Right cardiac atrium (tissue), 5 donors: ENCODE measurements around the gene MGMT. TPM values are rescaled to one million over a fixed set of nuclear protein-coding genes. Genes with fewer than 3 reads are reported as not detected.

Experiments used
- ATAC-seq, 2 donors: fragments of 200-7000 bp; cut with Tn5 transposase; one replicate each; pipeline versions ENCODE4 v1.8.0 to v1.9.1; 2020; ENCODE audit warnings: moderate library complexity in 2 of 2, mild to moderate bottlenecking in 1 of 2
- DNase-seq, 3 donors: peaks; one replicate each; pipeline ENCODE4 v3.0.0-alpha.2; 2020
- H3K27ac ChIP-seq: one replicate; pipeline ENCODE4 v1.5.1; 2013; ENCODE audit warnings: mild to moderate bottlenecking, low read length, control low read depth, moderate library complexity
- H3K27me3 ChIP-seq: one replicate; pipeline ENCODE4 v1.6.1; 2013; ENCODE audit not compliant: control insufficient read depth, insufficient read depth
- H3K4me1 ChIP-seq: one replicate; pipeline ENCODE4 v1.6.1; 2013; ENCODE audit warnings: low read length; ENCODE audit not compliant: control insufficient read depth, insufficient read depth
- H3K4me3 ChIP-seq: one replicate; pipeline ENCODE4 v1.5.1; 2013; ENCODE audit warnings: low read length, control low read depth
- H3K9me3 ChIP-seq: one replicate; pipeline ENCODE4 v1.6.1; 2013; ENCODE audit warnings: low read length; ENCODE audit not compliant: control insufficient read depth
- WGBS: extraction: QIAGEN DNeasy Blood & Tissue Kit; methylation state at CpG from one replicate; pipeline ENCODE4 v1.1.7; 2013; 5-methylcytosine and 5-hydroxymethylcytosine counted together
- intact Hi-C, 4 donors: fragments of 100-400 bp; cut with DNase I; formaldehyde crosslinking; loops; one replicate each; pipeline versions ENCODE4 v1.11.0 to v1.14.0; 2022 to 2023
- polyA plus RNA-seq: library from polyadenylated mRNA; stranded (reverse); fragments of 200-250 nt; gene quantifications from one replicate; pipeline ENCODE4 v1.2.3, GENCODE V29; 2013
- total RNA-seq, 4 donors: library from RNA; stranded (reverse); fragmentation: NEBNext Ultra II Directional; extraction: Animal tissue kit (Norgen Biotek cat#: 25700); gene quantifications; one replicate each; pipeline ENCODE4 v1.2.1, GENCODE V29; 2021
- donor health status: healthy with polysubstance abuse.
- donor health status: DM: no; HTN: yes; CAD: no.
- donor health status: DM: no; HTN: no; CAD: no.
- donor health status: DM: no; HTN: yes; CAD: no; lungs with severe emphysema.
- donor health status: DM: yes; HTN: yes; CAD: no.

Gene MGMT
- total and polyA plus RNA-seq, 5 donors: 11.3 to 18.2 (median 13.6) TPM

DNA sequence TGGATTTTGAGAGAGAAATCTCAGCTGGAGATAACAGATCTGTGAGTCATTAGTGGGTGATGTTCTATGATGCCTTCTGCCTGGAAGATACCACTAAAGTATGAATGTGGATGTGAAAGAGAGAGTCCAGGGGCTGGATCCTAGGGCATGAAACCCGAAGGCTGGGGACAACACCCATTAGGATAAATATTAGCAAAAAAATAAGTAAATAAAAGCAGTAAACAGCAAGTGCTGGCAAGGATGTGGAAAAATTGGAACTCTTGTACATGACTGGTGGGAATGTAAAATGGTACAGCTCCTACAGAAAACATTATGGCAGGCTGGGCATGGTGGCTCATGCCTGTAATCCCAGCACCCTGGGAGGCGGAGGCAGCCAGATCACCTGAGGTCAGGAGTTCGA, 16.6 kb upstream of the MGMT start:
- Histone ChIP-seq H3K27me3 (no peaks in the 10 kb centered on the region), H3K9me3 (no peaks in the 10 kb centered on the region), H3K4me3 (no peak overlapping the region), H3K4me1 (no peaks in the 10 kb centered on the region), H3K27ac (no peak overlapping the region)
- intact Hi-C loops: no loop called here
- 90% methylated on average over 3 of the region's 3 CpGs for WGBS
- DNase-seq: no peak
- ATAC-seq: no peak

GRCh38 chr10:129455625-129456024, 11.4 kb upstream of the MGMT start:
- no peaks in the 10 kb centered on the region for H3K9me3 ChIP-seq
- intact Hi-C loops: no loop called here
- no peaks in the 10 kb centered on the region for H3K4me1 ChIP-seq
- no peak overlapping the region for H3K4me3 ChIP-seq
- ATAC-seq (peak; percentile 68), DNase-seq (no peak)
- no peaks in the 10 kb centered on the region for H3K27me3 ChIP-seq
- H3K27ac ChIP-seq: no peak overlapping the region
- 51% methylated on average over 6 of the region's 6 CpGs for WGBS

GRCh38 chr10:129459762-129460539, 7.1 kb upstream of the MGMT start:
- H3K4me1 ChIP-seq: no peaks in the 10 kb centered on the region
- no peak for ATAC-seq
- DNase-seq: no peak
- H3K27ac ChIP-seq: no peak overlapping the region
- no peaks in the 10 kb centered on the region for H3K27me3 ChIP-seq
- no peak overlapping the region for H3K4me3 ChIP-seq
- no peaks in the 10 kb centered on the region for H3K9me3 ChIP-seq
- intact Hi-C loops: no loop called here
- 94% methylated on average over 10 of the region's 10 CpGs for WGBS

- Histone ChIP-seq H3K4me1 (peaks cover 3% of the 10 kb centered on the region), H3K9me3 (no peaks in the 10 kb centered on the region), H3K27me3 (no peaks in the 10 kb centered on the region), H3K27ac (no peak overlapping the region), H3K4me3 (no peak overlapping the region)
- DNase-seq (no peak), ATAC-seq (no peak)
- intact Hi-C loops: no loop called here
- WGBS: 96% methylated on average over 6 of the region's 6 CpGs
Observed at GRCh38 chr10:129462257-129462795, 4.7 kb upstream of the MGMT start.

DNA sequence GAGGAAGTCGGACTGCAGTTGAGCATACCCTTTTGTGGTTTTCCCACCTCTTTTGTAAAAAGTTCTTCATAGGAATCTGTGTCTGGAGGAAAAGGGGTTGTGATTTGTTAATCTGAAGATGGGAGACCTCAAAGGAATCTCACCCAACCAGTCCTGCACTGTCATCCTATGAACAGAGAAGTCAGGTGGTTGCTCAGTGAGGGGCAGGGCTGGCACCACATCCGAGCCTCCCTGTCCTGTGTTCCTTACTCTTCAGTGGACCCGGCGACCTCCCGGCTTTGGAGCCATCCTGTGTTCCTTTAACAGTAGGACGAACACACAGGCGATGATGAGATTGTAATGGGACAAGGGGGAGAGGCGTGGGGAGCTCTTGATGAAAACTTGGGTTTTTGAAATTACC, 2.8 kb upstream of the MGMT start:
- Histone ChIP-seq H3K27ac (no peak overlapping the region), H3K4me1 (peaks cover 4% of the 10 kb centered on the region), H3K4me3 (no peak overlapping the region), H3K9me3 (no peaks in the 10 kb centered on the region), H3K27me3 (no peaks in the 10 kb centered on the region)
- intact Hi-C loops: no loop called here
- DNase-seq: no peak
- ATAC-seq: no peak
- WGBS: 94% methylated on average over 8 of the region's 8 CpGs

DNA sequence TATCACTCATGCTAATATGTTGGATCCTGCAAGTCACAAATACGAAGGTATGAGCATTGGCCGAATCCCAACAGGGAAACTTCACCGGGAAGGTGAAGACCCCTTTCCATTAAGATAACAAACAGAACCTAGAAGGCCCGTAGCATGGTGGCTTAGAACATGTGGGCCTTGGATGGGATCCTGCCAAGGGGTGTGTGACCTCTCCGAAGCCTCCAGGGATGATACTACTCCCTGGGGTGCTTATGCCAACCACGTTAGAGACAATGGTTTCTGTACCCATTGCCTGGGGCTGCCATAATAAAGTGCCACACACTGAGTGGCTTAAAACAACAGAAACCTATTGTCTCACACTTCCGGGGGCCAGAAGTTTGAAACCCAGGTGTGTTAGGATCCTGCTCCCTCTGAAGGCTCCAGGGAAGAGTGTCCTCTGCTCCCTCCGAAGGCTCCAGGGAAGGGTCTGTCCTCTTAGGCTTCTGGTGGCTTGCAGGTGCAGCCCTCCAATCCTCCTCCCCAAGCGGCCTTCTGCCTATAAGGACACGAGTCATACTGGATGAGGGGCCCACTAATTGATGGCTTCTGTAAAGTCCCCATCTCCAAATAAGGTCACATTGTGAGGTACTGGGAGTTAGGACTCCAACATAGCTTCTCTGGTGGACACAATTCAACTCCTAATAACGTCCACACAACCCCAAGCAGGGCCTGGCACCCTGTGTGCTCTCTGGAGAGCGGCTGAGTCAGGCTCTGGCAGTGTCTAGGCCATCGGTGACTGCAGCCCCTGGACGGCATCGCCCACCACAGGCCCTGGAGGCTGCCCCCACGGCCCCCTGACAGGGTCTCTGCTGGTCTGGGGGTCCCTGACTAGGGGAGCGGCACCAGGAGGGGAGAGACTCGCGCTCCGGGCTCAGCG, 992 bp upstream of the MGMT start:
- Histone ChIP-seq H3K27ac (peak overlapping the region; percentile 50), H3K27me3 (no peaks in the 10 kb centered on the region), H3K9me3 (no peaks in the 10 kb centered on the region), H3K4me1 (peaks cover 4% of the 10 kb centered on the region), H3K4me3 (peak overlapping the region; percentile 87)
- WGBS: 75% methylated on average over 21 of the region's 21 CpGs
- intact Hi-C loops: no loop called here
- ATAC-seq (peak; percentile 12 to 41), DNase-seq (peak in 1 of 3 donors; percentile 19)

DNA sequence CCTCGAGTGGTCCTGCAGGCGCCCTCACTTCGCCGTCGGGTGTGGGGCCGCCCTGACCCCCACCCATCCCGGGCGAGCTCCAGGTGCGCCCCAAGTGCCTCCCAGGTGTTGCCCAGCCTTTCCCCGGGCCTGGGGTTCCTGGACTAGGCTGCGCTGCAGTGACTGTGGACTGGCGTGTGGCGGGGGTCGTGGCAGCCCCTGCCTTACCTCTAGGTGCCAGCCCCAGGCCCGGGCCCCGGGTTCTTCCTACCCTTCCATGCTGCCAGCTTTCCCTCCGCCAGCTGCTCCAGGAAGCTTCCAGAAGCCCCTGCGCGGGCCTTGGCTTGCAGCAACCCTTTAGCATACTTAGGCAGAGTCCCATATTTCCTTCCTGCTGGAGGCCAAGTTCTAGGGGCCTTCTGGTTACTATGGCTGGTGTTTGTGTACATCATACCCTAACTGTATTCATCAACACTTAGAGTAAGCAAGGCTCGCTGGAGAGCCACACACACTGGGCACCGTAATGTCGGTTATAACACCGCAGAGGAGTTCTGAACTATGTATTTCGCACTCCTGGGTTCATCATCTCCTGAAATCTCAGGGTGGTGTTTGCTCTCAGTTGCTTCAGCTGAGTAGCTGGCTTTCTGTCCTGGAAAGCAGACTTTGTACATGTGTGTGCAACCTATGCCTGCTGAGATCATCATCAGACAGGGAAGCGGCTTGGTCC, 471 bp downstream of the MGMT start:
- Histone ChIP-seq H3K4me1 (peaks cover 4% of the 10 kb centered on the region), H3K27ac (peak overlapping the region; percentile 80), H3K27me3 (no peaks in the 10 kb centered on the region), H3K4me3 (peak overlapping the region; percentile 87), H3K9me3 (no peaks in the 10 kb centered on the region)
- DNase-seq (peak in 1 of 3 donors; percentile 74), ATAC-seq (peak; percentile 1 to 20)
- intact Hi-C loops: no loop called here
- 35% methylated on average over 25 of the region's 25 CpGs for WGBS

GRCh38 chr10:129468187-129468586, 1.1 kb downstream of the MGMT start:
- ATAC-seq: no peak
- Histone ChIP-seq H3K27me3 (no peaks in the 10 kb centered on the region), H3K9me3 (no peaks in the 10 kb centered on the region), H3K4me1 (peaks cover 4% of the 10 kb centered on the region), H3K27ac (no peak overlapping the region), H3K4me3 (no peak overlapping the region)
- DNase-seq: no peak
- intact Hi-C loops: no loop called here
- WGBS: 93% methylated on average over 9 of the region's 9 CpGs

DNA sequence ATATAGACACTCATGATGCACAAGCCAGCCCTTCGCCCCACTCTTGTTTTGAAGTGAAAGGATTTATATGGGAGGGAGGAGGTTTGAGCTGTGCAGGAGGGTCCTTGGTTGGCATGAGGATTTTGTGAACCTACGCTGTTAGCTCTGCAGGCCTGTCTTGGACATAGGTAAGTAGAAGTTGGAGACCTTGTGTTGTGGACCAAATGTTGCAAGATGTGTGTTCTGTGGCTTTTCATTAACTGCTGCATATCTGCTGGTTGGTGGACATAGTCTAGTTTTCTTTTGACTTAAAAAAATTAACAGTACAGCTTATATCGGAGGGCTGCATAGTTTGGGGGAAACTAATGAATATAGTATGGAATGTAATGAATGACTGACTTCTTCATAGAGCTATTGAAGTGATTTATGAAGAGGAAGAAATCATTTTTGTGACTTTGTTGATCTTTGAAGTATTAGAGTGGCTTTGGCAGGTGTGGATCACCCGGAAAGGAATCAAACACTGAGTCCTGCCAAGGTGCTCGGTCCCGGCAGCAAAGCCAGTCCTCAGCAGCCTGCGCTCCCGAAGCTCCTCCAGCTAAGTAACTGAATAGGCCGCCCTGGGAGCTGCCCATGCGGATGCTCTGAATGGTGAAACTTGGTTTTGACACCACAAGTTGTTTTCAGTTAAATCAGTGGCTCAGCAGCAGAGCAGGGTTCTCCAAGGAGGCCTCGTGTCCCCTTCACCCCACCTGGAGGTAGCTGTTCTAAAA, 3.2 kb downstream of the MGMT start:
- Histone ChIP-seq H3K4me1 (peaks cover 4% of the 10 kb centered on the region), H3K9me3 (no peaks in the 10 kb centered on the region), H3K27me3 (no peaks in the 10 kb centered on the region), H3K4me3 (no peak overlapping the region), H3K27ac (no peak overlapping the region)
- DNase-seq (no peak), ATAC-seq (no peak)
- intact Hi-C loops: no loop called here
- WGBS: 78% methylated on average over 11 of the region's 11 CpGs

- 91% methylated on average over 16 of the region's 16 CpGs for WGBS
- no peaks in the 10 kb centered on the region for H3K27me3 ChIP-seq
- no peak overlapping the region for H3K27ac ChIP-seq
- H3K9me3 ChIP-seq: no peaks in the 10 kb centered on the region
- no peak for DNase-seq
- no peak overlapping the region for H3K4me3 ChIP-seq
- H3K4me1 ChIP-seq: peaks cover 1% of the 10 kb centered on the region
- no peak for ATAC-seq
- intact Hi-C loops: no loop called here
Observed at GRCh38 chr10:129471447-129472175, 4.6 kb downstream of the MGMT start.
